Nephron (organoid): ENCODE data around the gene TOX3.

ENCODE experiments used
- H3K27ac Mint-ChIP-seq, 3 experiments: 2 replicates each; pipeline ENCODE4 v1.8.0; 2020; ENCODE audit warnings: mixed read lengths in 3 of 3, mild to moderate bottlenecking in 2 of 3, moderate library complexity in 1 of 3
- H3K27me3 Mint-ChIP-seq: 2 replicates; pipeline ENCODE4 v1.8.0; 2021; ENCODE audit warnings: low read depth, mild to moderate bottlenecking, moderate library complexity, mixed read lengths
- H3K36me3 Mint-ChIP-seq: 2 replicates; pipeline ENCODE4 v1.8.0; 2020; ENCODE audit warnings: low read depth, mixed read lengths
- H3K4me1 Mint-ChIP-seq: 2 replicates; pipeline ENCODE4 v1.8.0; 2020; ENCODE audit warnings: mixed read lengths
- H3K4me3 Mint-ChIP-seq, 3 experiments: 2 replicates each; pipeline ENCODE4 v1.8.0; 2020; ENCODE audit warnings: mild to moderate bottlenecking in 3 of 3, mixed read lengths in 3 of 3, moderate library complexity in 2 of 3
- H3K9me3 Mint-ChIP-seq: 2 replicates; pipeline ENCODE4 v1.8.0; 2020; ENCODE audit warnings: mixed read lengths
- TF ChIP-seq, protein P1 (sequence below), 3 experiments: fragments of 200-600 bp; sonication (generic); IDR thresholded peaks; one replicate each; pipeline ENCODE4 v1.5.0; 2021; ENCODE audit warnings: antibody characterized with exemption in 3 of 3; ENCODE audit not compliant: unreplicated experiment in 3 of 3

Gene TOX3

DNA sequence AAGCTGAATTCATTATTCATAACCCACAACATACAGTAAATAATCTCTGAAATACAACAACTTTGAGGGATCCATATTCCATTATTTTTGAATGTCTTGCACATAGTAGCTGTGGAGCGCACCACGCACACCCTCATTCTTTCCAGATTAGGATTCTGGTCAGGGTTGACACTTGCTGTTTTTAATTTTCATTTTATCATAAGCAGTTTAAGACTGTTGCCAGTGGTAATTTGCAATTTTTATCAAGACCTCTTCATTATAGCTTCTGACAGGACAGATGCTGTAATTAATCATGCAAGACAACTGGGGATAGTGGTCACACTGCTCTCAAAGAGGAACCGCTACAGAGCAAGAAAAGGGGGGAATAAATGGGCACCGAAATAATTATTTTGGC lies 109.7 kb downstream of the TOX3 start:
- Mint-ChIP-seq H3K4me1 (peaks cover 21% of the 10 kb centered on the region), H3K9me3 (peaks cover 3% of the 10 kb centered on the region), H3K27me3 (no peaks in the 10 kb centered on the region), H3K36me3 (peaks cover 14% of the 10 kb centered on the region), H3K27ac (no peak overlapping the region), H3K4me3 (no peak overlapping the region)
- TF ChIP-seq, protein P1, sequence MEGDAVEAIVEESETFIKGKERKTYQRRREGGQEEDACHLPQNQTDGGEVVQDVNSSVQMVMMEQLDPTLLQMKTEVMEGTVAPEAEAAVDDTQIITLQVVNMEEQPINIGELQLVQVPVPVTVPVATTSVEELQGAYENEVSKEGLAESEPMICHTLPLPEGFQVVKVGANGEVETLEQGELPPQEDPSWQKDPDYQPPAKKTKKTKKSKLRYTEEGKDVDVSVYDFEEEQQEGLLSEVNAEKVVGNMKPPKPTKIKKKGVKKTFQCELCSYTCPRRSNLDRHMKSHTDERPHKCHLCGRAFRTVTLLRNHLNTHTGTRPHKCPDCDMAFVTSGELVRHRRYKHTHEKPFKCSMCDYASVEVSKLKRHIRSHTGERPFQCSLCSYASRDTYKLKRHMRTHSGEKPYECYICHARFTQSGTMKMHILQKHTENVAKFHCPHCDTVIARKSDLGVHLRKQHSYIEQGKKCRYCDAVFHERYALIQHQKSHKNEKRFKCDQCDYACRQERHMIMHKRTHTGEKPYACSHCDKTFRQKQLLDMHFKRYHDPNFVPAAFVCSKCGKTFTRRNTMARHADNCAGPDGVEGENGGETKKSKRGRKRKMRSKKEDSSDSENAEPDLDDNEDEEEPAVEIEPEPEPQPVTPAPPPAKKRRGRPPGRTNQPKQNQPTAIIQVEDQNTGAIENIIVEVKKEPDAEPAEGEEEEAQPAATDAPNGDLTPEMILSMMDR (IDR thresholded peaks at IDR 0.05; ENCODE audit: unreplicated experiment in 3 of 3) = no peak

DNA sequence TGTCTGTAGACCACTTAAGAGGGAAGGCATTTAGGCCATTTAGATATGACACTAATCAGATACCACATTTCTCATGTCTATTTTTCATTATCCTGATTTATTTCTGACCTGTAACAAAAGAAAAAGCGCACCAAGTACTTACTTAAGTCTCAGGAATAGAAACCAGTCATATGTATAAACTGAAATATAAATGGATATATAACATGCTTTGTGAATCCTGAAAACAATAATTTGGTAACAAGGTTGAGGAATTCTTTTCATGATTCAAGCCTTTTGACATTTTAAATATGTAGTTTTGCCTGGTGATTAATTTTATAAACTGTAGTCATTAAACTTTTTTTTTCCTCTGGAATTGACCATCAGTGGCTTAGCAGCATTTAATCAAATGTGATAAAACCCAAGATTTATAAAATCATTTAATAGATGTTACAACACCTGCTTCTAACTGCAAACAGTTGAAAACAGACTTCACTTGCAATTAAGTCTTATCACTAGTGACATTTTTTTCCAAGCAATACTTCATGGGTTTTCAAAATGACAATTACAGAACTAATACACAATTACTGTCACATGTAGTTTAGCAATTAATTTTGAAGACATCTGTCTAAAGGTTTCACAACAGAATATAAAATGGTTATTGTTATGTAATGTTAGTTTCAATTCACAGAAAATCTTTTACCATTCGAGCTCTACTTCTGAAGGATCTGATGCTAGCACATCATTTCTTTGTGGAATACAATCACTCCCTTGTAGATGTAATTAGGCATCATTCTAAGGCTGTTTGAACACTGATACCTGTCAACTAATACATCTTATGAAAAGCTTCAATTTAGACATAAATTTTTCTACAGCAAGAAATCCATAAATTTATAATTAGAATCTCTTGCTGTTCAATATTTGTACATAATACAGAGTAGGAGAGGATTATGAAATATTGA lies 110.3 kb downstream of the TOX3 start:
- peaks cover 21% of the 10 kb centered on the region for H3K4me1 Mint-ChIP-seq
- H3K27ac Mint-ChIP-seq = peak overlapping the region in 1 of 3 experiments; percentile 72
- peaks cover 3% of the 10 kb centered on the region for H3K9me3 Mint-ChIP-seq
- H3K4me3 Mint-ChIP-seq = no peak overlapping the region
- TF ChIP-seq, protein P1 (IDR thresholded peaks at IDR 0.05; ENCODE audit: unreplicated experiment in 3 of 3) = no peak
- H3K36me3 Mint-ChIP-seq = peaks cover 14% of the 10 kb centered on the region
- H3K27me3 Mint-ChIP-seq = no peaks in the 10 kb centered on the region

DNA sequence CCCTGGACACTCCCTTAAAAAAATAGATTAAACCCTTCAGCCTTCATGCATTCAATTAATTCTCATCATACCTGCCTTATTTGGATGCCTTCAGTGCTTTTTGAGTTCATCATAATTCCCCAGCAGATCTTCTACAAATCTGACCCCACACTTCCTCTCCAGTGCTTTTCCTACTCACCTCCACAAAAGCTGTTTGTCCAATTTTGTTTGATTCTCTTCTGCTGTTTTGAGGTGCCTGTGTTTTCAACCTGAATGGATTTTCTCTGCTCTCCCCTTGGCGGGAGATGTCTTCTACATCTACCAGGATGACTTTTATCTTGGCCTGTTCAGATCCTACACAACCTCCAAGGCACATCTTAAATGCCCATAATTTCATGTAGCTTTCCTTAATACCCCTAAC lies 112.7 kb downstream of the TOX3 start:
- H3K27me3 Mint-ChIP-seq = no peaks in the 10 kb centered on the region
- H3K27ac Mint-ChIP-seq = no peak overlapping the region
- peaks cover 5% of the 10 kb centered on the region for H3K36me3 Mint-ChIP-seq
- H3K9me3 Mint-ChIP-seq = no peaks in the 10 kb centered on the region
- H3K4me1 Mint-ChIP-seq = peaks cover 21% of the 10 kb centered on the region
- H3K4me3 Mint-ChIP-seq = no peak overlapping the region
- TF ChIP-seq, protein P1 (IDR thresholded peaks at IDR 0.05; ENCODE audit: unreplicated experiment in 3 of 3) = no peak

DNA sequence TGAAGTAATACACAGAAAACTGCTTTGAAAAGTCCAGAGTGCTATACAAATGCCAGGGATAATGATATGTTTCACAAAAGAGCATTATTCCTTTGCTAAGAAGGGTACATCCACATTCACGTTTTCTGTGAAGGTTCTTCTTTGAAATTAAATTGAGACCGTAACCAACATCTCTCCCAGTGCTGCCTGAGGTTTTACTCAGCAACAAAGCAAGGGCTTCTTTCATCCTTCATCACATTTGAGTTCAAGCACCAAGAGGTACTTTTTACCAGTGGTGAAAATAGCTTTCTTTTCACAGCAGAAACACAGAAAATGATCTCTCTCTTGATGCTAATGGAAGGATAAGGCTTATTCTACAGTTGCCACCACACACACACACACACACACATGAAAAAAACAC lies 113.3 kb downstream of the TOX3 start:
- H3K4me3 Mint-ChIP-seq = no peak overlapping the region
- H3K27me3 Mint-ChIP-seq = no peaks in the 10 kb centered on the region
- peaks cover 17% of the 10 kb centered on the region for H3K4me1 Mint-ChIP-seq
- TF ChIP-seq, protein P1 (IDR thresholded peaks at IDR 0.05; ENCODE audit: unreplicated experiment in 3 of 3) = no peak
- H3K27ac Mint-ChIP-seq = no peak overlapping the region
- H3K36me3 Mint-ChIP-seq = no peaks in the 10 kb centered on the region
- no peaks in the 10 kb centered on the region for H3K9me3 Mint-ChIP-seq

DNA sequence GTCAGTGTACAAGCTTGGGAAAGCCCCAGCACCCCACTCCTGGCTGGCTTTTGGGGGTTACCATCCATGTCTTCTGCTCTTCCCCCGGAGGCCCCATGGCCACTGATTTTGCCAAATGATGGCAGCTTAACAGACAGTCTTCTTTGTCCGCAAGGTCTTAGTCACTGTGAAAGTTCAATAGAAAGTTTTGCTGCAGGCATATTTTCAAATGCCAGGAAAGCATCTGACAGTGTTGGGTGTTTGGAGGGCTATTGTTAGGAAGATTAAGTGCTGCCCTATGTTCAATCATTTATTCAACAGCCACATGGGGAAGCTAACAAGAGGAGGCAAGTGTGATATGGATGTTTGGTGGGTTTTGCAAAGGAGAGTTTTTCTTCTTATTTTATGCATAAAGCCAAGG lies 122.4 kb downstream of the TOX3 start:
- Mint-ChIP-seq H3K9me3 (peaks cover 6% of the 10 kb centered on the region), H3K27me3 (no peaks in the 10 kb centered on the region), H3K4me3 (no peak overlapping the region), H3K36me3 (no peaks in the 10 kb centered on the region), H3K4me1 (peaks cover 13% of the 10 kb centered on the region), H3K27ac (no peak overlapping the region)
- TF ChIP-seq, protein P1 (IDR thresholded peaks at IDR 0.05; ENCODE audit: unreplicated experiment in 3 of 3) = no peak

DNA sequence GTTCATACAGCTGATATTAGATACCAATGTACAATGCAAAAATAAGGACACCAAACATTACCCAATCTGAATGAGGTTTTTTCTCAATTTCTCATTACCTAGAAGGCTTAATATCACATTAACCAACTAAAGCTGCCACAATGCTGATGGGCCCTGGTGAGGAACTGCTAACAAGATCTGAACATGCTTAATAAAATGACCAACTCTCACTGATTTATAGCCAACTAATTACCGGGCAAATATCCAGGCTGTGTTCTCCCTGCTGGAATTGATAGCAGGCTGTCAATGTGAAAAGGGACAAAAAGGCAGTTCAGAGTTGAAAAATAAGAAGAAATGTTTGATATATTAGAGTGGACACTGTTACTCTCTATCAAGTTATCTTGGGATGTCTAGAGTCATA lies 124.6 kb downstream of the TOX3 start:
- H3K27ac Mint-ChIP-seq = no peak overlapping the region

More for the DNA sequence above, 124.6 kb downstream of the TOX3 start:
- H3K9me3 Mint-ChIP-seq = peaks cover 13% of the 10 kb centered on the region
- TF ChIP-seq, protein P1 (IDR thresholded peaks at IDR 0.05; ENCODE audit: unreplicated experiment in 3 of 3) = no peak
- peaks cover 13% of the 10 kb centered on the region for H3K4me1 Mint-ChIP-seq
- no peak overlapping the region for H3K4me3 Mint-ChIP-seq
- H3K36me3 Mint-ChIP-seq = no peaks in the 10 kb centered on the region
- H3K27me3 Mint-ChIP-seq = no peaks in the 10 kb centered on the region
